Ramos (cell line): Measurements from ENCODE around the gene FCHSD1.

Experiments
- in situ Hi-C: fragments of 300-500 bp; cut with MboI; formaldehyde crosslinking; loops from one replicate; pipeline ENCODE4 v1.14.3; 2022; ENCODE audit warnings: low sequenced_read_pairs; ENCODE audit not compliant: unreplicated experiment

FCHSD1 gene

GRCh38 chr5:141650851-141651727 is at the start of gene FCHSD1:
TSS of gene FCHSD1 (minus strand) at chr5:141651418. CDS start at chr5:141651368, 50 bp downstream.
- in situ Hi-C loops, result no loop called here

- in situ Hi-C loops, result loop anchor here (5.0 to 10.0 kb wide), 2 partner anchors 260 to 447 kb away; partner anchors contain the start of gene PCDH12
Observed at GRCh38 chr5:141697586-141697985, 46.4 kb upstream of the FCHSD1 start.

GRCh38 chr5:141696431-141696830 is 45.2 kb upstream of the FCHSD1 start:
- in situ Hi-C loops, result loop anchor here (5.0 to 10.0 kb wide), 2 partner anchors 261 to 448 kb away; partner anchors contain the start of gene PCDH12

- in situ Hi-C loops, result loop anchor here (5.0 to 10.0 kb wide), 2 partner anchors 262 to 449 kb away; partner anchors contain the start of gene PCDH12
Observed at GRCh38 chr5:141695627-141696215, 44.5 kb upstream of the FCHSD1 start.

GRCh38 chr5:141694479-141694878 is 43.3 kb upstream of the FCHSD1 start:
- in situ Hi-C loops, result loop anchor here (5.0 to 10.0 kb wide), 2 partner anchors 188 to 450 kb away; no protein-coding TSS in a partner anchor

GRCh38 chr5:141692919-141693725 is 41.9 kb upstream of the FCHSD1 start:
- in situ Hi-C loops, result loop anchor here (5.0 to 10.0 kb wide), 2 partner anchors 189 to 452 kb away; no protein-coding TSS in a partner anchor

- in situ Hi-C loops, result loop anchor here (5.0 to 10.0 kb wide), 2 partner anchors 190 to 452 kb away; no protein-coding TSS in a partner anchor
Observed at GRCh38 chr5:141692533-141692888, 41.3 kb upstream of the FCHSD1 start.

GRCh38 chr5:141691867-141692532 is 40.8 kb upstream of the FCHSD1 start:
- in situ Hi-C loops, result loop anchor here (5.0 to 10.0 kb wide), 2 partner anchors 190 to 453 kb away; no protein-coding TSS in a partner anchor

GRCh38 chr5:141691286-141691866 is 40.2 kb upstream of the FCHSD1 start:
- in situ Hi-C loops, result loop anchor here (5.0 to 10.0 kb wide), 2 partner anchors 191 to 453 kb away; no protein-coding TSS in a partner anchor

- in situ Hi-C loops, result no loop called here
Observed at GRCh38 chr5:141686648-141687416, 35.6 kb upstream of the FCHSD1 start.

GRCh38 chr5:141685591-141685990 is 34.4 kb upstream of the FCHSD1 start:
- in situ Hi-C loops, result no loop called here

GRCh38 chr5:141683596-141684141 is 32.5 kb upstream of the FCHSD1 start:
- in situ Hi-C loops, result no loop called here

GRCh38 chr5:141681695-141682641 is 30.8 kb upstream of the FCHSD1 start, which contains the start of gene ARAP3:
TSS of gene ARAP3 (minus strand) at chr5:141682230. CDS start at chr5:141680486, 1,744 bp downstream.
- in situ Hi-C loops, result no loop called here

GRCh38 chr5:141681295-141681694 is 30.1 kb upstream of the FCHSD1 start:
- in situ Hi-C loops, result no loop called here

- in situ Hi-C loops, result no loop called here
Observed at GRCh38 chr5:141680751-141681201, 29.6 kb upstream of the FCHSD1 start.

- in situ Hi-C loops, result no loop called here
Observed at GRCh38 chr5:141680178-141680577, 29.0 kb upstream of the FCHSD1 start.

GRCh38 chr5:141677415-141677814 is 26.2 kb upstream of the FCHSD1 start:
- in situ Hi-C loops, result no loop called here
